Measurements from ENCODE around the gene HIBADH. TPM values are rescaled to one million over a fixed set of nuclear protein-coding genes. Genes with fewer than 3 reads are reported as not detected.

HIBADH gene
- total and polyA plus RNA-seq, 9 of the 15 experiments (the other 6 are each of a cell fraction or from before 2014, with no cell fraction given), result 10.7 to 67.8 (median 36.9) TPM

DNA sequence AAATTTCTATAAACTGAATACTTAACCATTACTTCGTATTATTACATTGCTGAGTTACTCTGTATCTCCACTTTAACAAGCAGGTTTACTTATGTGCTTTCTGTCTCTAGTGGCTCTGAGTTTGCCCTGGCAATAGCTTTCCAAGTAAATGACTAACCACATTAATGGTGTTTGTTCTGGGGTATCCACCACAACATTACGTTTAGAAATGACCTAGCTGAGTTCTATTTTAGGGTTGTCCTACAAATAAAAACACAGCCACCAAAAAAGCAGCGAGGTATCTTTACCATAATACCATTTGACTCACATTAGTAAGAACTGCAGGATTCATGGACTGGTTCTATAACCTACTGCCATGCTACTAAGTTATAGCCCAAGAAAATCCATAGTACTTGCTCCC, 83.1 kb downstream of the HIBADH start:
- Histone ChIP-seq H3K27ac (ENCODE audit: extremely low read depth, low read depth, low read length) (no peak overlapping the region), H3K9me1 (ENCODE audit: control insufficient read depth, insufficient read depth, low read length) (no peaks in the 10 kb centered on the region), H3K79me2 (ENCODE audit: control insufficient read depth, insufficient read depth, low read length) (no peaks in the 10 kb centered on the region), H2AFZ (ENCODE audit: low read depth, low read length) (no peak overlapping the region), H3K4me1 (replicated peaks in 1 of 2; ENCODE audit: control insufficient read depth in 2 of 2, insufficient read depth in 2 of 2, low read length in 2 of 2) (no peaks in the 10 kb centered on the region), H3K36me3 (ENCODE audit: control insufficient read depth, insufficient read depth, low read length) (0 out of 3 replicates have a peak, but pooled peaks cover 3% of the 10 kb centered on the region), H3K9ac (ENCODE audit: insufficient read depth in 1 of 2, low read depth in 2 of 2, low read length in 2 of 2) (no peak overlapping the region), H3K27me3 (ENCODE audit: control insufficient read depth in 2 of 2, insufficient read depth in 2 of 2, low read length in 2 of 2) (no peaks in the 10 kb centered on the region), H3K4me3 (no peak overlapping the region), H4K20me1 (replicated peaks; ENCODE audit: control insufficient read depth, insufficient read depth, low read length) (no peaks in the 10 kb centered on the region), H3K9me3 (replicated peaks; ENCODE audit: control insufficient read depth, insufficient read depth, low read depth, low read length) (no peaks in the 10 kb centered on the region), H3K4me2 (ENCODE audit: insufficient read depth, low read length) (no peak overlapping the region)
- no TSS peak for BruUV-seq (replicated peaks)
- FAIRE-seq, result no peak
- intact Hi-C loops (cut with micrococcal nuclease), result loop anchor here (5.0 to 10.0 kb wide), 4 partner anchors 145 to 382 kb away; no protein-coding TSS in a partner anchor
- ATAC-seq, result no peak
- DNase-seq (ENCODE audit: extremely low read depth in 1 of 4, low spot score in 3 of 4), result no peak
- TF ChIP-seq ASH1L (IDR thresholded peaks at IDR 0.05; ENCODE audit: borderline replicate concordance, low read depth, partially characterized antibody) (no peak), NR3C1 (CRISPR knock-in tag; IDR thresholded peaks at IDR 0.05) (no peak), PYGO2 (tag; IDR thresholded peaks at IDR 0.05) (no peak), U2AF1 (optimal IDR thresholded peaks at IDR 0.05; ENCODE audit: low read depth, low read length) (no peak), ZNF143 (CRISPR knock-in tag; IDR thresholded peaks at IDR 0.05) (no peak), SRSF3 (IDR thresholded peaks at IDR 0.05; ENCODE audit: insufficient read depth, low read length) (no peak), ZKSCAN8 (CRISPR knock-in tag; IDR thresholded peaks at IDR 0.05) (no peak), HOXB6 (CRISPR knock-in tag; IDR thresholded peaks at IDR 0.05; ENCODE audit: borderline replicate concordance) (no peak), FOXK1 (CRISPR knock-in tag; IDR thresholded peaks at IDR 0.05; ENCODE audit: borderline replicate concordance) (no peak), HDAC2 (IDR thresholded peaks at IDR 0.05) (no peak), NR2C1 (IDR thresholded peaks at IDR 0.05) (no peak), NR2C1 (tag; IDR thresholded peaks at IDR 0.05) (no peak), BHLHE40 (IDR thresholded peaks at IDR 0.05; ENCODE audit: low read length) (no peak), TCF7 (IDR thresholded peaks at IDR 0.05; ENCODE audit: borderline replicate concordance) (no peak), MEF2A (IDR thresholded peaks at IDR 0.05; ENCODE audit: control insufficient read depth, low read depth, low read length) (no peak), PHB (CRISPR knock-in tag; IDR thresholded peaks at IDR 0.05) (no peak), PCBP1 (IDR thresholded peaks at IDR 0.05; ENCODE audit: low read depth, low read length, poor library complexity, severe bottlenecking) (no peak)
- TF ChIP-seq, protein P1, sequence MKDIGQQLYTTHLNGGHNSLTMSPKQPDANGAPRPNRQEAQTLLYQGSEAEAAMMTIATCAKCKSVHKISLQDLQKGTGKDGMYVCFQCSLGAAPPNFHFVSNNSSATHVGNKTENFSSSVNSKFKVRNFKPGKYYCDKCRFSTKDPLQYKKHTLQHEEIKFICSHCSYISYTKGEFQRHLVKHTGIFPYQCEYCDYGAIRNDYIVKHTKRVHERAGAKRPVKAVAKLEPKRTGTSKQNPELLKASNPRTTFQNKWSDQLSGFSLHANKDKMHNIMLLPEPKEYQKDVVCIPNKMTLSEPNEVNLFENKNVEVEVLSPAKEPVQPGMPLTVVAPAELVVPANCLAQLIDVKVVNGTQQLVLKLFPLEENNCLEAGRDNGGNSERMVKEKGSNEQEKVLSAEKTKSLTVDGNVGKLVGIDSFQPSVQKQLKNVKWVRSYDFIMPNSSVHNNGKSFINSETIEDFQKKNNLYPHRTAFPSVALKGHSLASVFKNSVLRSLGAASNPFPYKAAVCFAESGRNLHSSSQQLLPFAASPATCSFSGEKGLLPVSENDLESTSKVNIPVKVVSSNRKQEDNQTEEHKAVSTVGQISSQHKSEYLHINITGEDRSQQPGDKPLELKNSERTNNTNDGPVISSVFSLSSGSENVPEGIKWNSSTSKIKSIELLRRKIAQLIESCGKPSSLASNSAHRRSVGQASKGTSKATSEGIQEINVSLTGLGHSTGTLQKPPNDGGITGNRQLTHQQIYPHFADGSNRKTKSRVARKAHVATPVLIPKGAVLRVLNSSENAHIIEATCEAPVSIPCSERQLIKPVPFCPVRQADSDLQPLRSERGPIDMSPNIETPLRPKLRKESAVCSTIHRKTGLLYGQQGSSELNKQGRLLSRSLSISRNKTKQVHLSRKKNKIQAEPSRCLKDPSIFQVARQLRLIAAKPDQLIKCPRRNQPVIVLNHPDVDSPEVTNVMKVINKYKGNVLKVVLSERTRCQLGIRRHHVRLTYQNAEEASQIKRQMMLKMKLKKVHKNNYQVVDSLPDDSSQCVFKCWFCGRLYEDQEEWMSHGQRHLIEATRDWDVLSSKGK (CRISPR knock-in tag; IDR thresholded peaks at IDR 0.05), result no peak
- TF ChIP-seq, protein P2, sequence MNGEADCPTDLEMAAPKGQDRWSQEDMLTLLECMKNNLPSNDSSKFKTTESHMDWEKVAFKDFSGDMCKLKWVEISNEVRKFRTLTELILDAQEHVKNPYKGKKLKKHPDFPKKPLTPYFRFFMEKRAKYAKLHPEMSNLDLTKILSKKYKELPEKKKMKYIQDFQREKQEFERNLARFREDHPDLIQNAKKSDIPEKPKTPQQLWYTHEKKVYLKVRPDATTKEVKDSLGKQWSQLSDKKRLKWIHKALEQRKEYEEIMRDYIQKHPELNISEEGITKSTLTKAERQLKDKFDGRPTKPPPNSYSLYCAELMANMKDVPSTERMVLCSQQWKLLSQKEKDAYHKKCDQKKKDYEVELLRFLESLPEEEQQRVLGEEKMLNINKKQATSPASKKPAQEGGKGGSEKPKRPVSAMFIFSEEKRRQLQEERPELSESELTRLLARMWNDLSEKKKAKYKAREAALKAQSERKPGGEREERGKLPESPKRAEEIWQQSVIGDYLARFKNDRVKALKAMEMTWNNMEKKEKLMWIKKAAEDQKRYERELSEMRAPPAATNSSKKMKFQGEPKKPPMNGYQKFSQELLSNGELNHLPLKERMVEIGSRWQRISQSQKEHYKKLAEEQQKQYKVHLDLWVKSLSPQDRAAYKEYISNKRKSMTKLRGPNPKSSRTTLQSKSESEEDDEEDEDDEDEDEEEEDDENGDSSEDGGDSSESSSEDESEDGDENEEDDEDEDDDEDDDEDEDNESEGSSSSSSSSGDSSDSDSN (IDR thresholded peaks at IDR 0.05; ENCODE audit: borderline replicate concordance in 1 of 2, low read depth in 2 of 2, low read length in 2 of 2), result no peak
- in situ Hi-C loops (cut with MboI), result loop anchor here (10.0 kb wide), 1 partner anchor 375 kb away; the partner anchor contains the start of gene HOXA13
- ChIA-PET CTCF (ENCODE audit: low intra/inter-chr PET ratio) (no interaction called here), POLR2A (no interaction called here)
- 26% methylated on average over 3 of the region's 3 CpGs for WGBS (ENCODE audit: insufficient coverage, low coverage, missing lambda C conversion rate)
